ENCODE data around the gene DENND5B.

DENND5B gene

GRCh38 chr12:31506515-31507306 is 84.2 kb downstream of the DENND5B start:
- no peak for TF ChIP-seq CTCF (IDR thresholded peaks at IDR 0.05)

- TF ChIP-seq CTCF (IDR thresholded peaks at IDR 0.05) = no peak
Observed at GRCh38 chr12:31504625-31505222, 86.2 kb downstream of the DENND5B start.

GRCh38 chr12:31499567-31499966 is 91.4 kb downstream of the DENND5B start:
- no peak for TF ChIP-seq CTCF (IDR thresholded peaks at IDR 0.05)

GRCh38 chr12:31498424-31498823 is 92.5 kb downstream of the DENND5B start:
- TF ChIP-seq CTCF (IDR thresholded peaks at IDR 0.05) = no peak

GRCh38 chr12:31496257-31496656 is 94.7 kb downstream of the DENND5B start:
- TF ChIP-seq CTCF (IDR thresholded peaks at IDR 0.05) = no peak

- no peak for TF ChIP-seq CTCF (IDR thresholded peaks at IDR 0.05)
Observed at GRCh38 chr12:31494455-31494854, 96.5 kb downstream of the DENND5B start.

GRCh38 chr12:31492599-31493196 is 98.2 kb downstream of the DENND5B start:
- TF ChIP-seq CTCF (IDR thresholded peaks at IDR 0.05) = no peak

All from LNCAP (cell line).